ENCODE data around the gene DHFR. TPM values are rescaled to one million over a fixed set of nuclear protein-coding genes. Genes with fewer than 3 reads are reported as not detected.

The DHFR gene
- total RNA-seq, 1 experiment from 2014 or later = 72.2 TPM

- Histone ChIP-seq H2BK12ac (ENCODE audit: insufficient read length, low read depth, low read length) (no peak overlapping the region), H3K23ac (ENCODE audit: insufficient read length, low read depth, low read length) (no peak overlapping the region), H3K4me2 (ENCODE audit: insufficient read depth, insufficient read length, low read length) (no peak overlapping the region), H3T11ph (ENCODE audit: low read length) (no peak overlapping the region), H3K27me3 (ENCODE audit: insufficient read depth, low read length) (no peaks in the 10 kb centered on the region), H2AFZ (ENCODE audit: low read length) (no peak overlapping the region), H4K91ac (ENCODE audit: insufficient read length, low read depth, low read length) (no peak overlapping the region), H3K27ac (ENCODE audit: insufficient read length, low read depth, low read length) (no peak overlapping the region), H3K79me1 (ENCODE audit: insufficient read depth, low read depth, low read length, poor library complexity, severe bottlenecking) (no peaks in the 10 kb centered on the region), H3K4ac (ENCODE audit: low read depth, low read length) (no peak overlapping the region), H3K23me2 (ENCODE audit: insufficient read length, low read depth, low read length, poor library complexity, severe bottlenecking) (no peaks in the 10 kb centered on the region), H3K9ac (ENCODE audit: extremely low read depth, insufficient read length, low read length) (no peak overlapping the region), H3K56ac (ENCODE audit: insufficient read length, low read depth, low read length) (no peak overlapping the region), H2BK15ac (ENCODE audit: low read depth, low read length) (no peak overlapping the region), H3K4me1 (ENCODE audit: insufficient read depth, low read length) (no peaks in the 10 kb centered on the region), H4K20me1 (ENCODE audit: control insufficient read depth, insufficient read depth, insufficient read length) (no peaks in the 10 kb centered on the region), H3K14ac (ENCODE audit: insufficient read depth, low read length) (no peak overlapping the region), H4K8ac (replicated peaks; ENCODE audit: insufficient read length, low read depth, low read length) (no peak overlapping the region), H2BK5ac (ENCODE audit: insufficient read length, low read length) (no peak overlapping the region), H2AK5ac (ENCODE audit: insufficient read length, low read length) (no peak overlapping the region), H4K5ac (ENCODE audit: insufficient read length, low read depth, low read length) (no peak overlapping the region), H2BK20ac (ENCODE audit: low read depth, low read length, poor library complexity, severe bottlenecking) (no peak overlapping the region), H3K9me3 (ENCODE audit: control insufficient read depth, low read depth, low read length) (no peaks in the 10 kb centered on the region), H2BK120ac (ENCODE audit: low read depth, low read length, poor library complexity, severe bottlenecking) (no peak overlapping the region), H3K79me2 (ENCODE audit: insufficient read depth, low read length) (no peaks in the 10 kb centered on the region), H3K18ac (ENCODE audit: insufficient read length, low read depth, low read length) (no peak overlapping the region)
- Mint-ChIP-seq H3K4me1 (peaks cover 0 to 2% of the 10 kb centered on the region in 2 experiments; a peak in 1 of 4 replicates), H3K36me3 (ENCODE audit: insufficient read depth in 1 of 3, low read depth in 3 of 3) (0 out of 7 replicates have a peak, but pooled peaks cover 0 to 3% (median 1%) of the 10 kb centered on the region in 3 experiments), H3K27me3 (ENCODE audit: low read depth) (no peaks in the 10 kb centered on the region), H3K9me3 (no peaks in the 10 kb centered on the region), H3K27ac (no peak overlapping the region), H3K4me3 (no peak overlapping the region)
- WGBS (ENCODE audit: extremely low coverage, insufficient read length, low lambda C conversion rate) = no CpG with 5 or more reads among the region's 3 CpGs
- no peak for TF ChIP-seq CTCF (conservative IDR thresholded peaks at IDR 0.05)
- DNase-seq = no peak
Measured at GRCh38 chr5:80695666-80696065, 40.9 kb upstream of the DHFR start.
